GM21576 (cell line): Measurements from ENCODE around the gene ZIC5.
"Not testable (repeated sequence)": the region's sequence is repeated elsewhere in the genome, so short reads cannot be mapped to it uniquely, and the experiment has no call there.

Experiments
- ATAC-seq: cut with Tn5 transposase; IDR thresholded peaks from one replicate; pipeline ENCODE4 v1.9.1; 2021; ENCODE audit warnings: mild to moderate bottlenecking, moderate library complexity; ENCODE audit not compliant: unreplicated experiment

Gene ZIC5

DNA sequence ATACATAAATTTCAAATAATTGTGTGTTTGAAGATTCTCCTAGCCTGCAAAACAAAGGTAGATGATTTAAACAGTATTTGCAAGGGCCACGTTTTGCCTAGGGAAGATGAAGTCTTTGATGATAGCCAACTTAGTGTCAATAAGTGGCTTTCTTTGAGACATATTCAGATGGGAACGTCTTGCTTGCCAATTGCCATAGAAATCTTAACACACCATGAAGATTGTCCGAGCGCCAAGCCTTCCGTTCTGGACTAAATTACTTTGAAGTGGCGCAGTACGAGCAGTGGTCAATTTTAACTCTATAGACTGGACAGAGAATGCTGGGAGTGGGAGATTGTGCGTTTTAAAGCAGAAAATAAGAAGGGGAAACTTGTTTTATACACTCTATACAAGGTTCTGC lies 9.9 kb downstream of the ZIC5 start:
- ATAC-seq, result no peak

DNA sequence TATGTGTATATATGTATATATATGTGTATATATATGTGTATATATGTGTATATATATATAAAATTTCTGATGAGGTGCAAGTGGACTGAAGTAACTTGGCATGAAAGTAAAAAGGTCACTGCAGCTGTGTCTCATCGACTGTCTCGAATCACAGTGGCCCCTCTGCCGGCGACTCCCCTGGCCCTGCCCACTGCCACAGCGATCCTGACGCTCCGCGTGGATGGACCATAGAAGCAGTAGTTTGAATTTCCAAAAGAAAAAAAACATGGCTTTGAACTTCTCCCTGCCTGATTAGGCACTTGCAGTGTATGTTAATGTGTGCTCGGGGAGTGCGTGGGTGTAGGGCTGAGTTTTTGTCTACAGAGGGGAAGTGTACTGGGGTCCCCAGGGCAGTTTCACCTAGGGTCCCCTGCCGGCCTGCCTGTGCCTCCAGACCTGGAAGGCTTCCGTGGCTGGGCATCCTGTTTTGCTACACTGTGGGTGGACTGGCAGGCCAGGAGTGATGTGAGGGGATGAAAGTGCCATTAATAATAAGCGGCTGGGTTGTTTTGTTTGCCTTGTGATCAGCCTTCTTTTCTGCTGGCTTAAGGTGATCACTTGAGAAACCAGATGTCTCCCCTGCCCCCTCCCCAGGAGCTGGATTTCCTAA lies 10.8 kb downstream of the ZIC5 start:
- no peak for ATAC-seq

DNA sequence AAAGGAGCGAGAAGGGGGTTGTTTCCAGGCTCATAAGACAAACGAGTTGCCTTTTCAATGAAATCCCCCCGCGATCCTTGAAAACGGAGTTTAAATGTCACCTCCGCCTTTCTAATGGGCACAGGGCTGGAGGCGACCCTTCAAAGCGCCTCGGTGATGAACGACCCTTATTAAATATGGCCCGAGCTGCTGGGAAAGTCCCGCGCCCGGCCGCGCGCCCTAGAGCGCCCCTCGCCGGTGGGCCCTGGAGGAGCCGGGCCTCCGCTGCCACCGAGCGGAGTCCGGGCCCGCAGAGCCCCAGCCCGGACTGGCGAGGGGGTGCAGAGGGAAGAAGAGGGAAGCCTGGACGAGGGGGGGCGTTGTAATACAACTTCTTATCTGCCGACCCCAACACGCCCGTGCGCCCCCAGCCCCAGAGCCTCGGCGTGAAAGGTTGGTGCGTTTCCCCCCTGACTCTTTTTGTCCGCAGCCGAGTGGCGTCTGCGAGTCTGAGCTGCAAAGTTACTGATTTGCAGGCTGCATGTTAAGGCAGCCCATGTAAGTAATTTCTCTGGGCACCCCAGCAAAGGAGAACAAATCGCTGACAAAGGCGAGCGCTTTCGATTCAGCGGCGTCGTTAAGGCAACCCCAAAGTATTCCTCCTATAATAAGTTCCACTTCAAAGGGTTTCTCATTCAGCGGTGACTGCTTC lies 11.9 kb downstream of the ZIC5 start:
- ATAC-seq, result no peak

DNA sequence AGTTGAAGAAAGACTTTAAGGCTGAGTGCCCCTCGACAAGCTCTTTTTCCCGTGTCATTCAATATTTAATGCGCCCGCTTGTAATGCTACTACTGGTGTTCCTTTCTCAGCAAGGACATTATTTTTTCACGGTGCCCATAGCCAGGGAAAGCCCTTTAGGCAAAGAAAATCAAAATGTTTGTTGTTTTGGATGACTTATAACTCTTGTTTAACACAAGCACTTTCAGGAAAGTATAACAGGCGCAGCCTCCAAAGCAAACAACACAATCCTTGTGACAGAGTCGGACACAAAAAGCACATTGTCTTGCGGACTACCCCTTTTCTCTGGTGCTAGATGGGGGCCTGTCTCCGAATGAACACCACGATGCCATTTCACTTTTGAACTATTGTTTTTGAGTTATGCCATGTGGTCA lies 12.4 kb downstream of the ZIC5 start:
- no peak for ATAC-seq

DNA sequence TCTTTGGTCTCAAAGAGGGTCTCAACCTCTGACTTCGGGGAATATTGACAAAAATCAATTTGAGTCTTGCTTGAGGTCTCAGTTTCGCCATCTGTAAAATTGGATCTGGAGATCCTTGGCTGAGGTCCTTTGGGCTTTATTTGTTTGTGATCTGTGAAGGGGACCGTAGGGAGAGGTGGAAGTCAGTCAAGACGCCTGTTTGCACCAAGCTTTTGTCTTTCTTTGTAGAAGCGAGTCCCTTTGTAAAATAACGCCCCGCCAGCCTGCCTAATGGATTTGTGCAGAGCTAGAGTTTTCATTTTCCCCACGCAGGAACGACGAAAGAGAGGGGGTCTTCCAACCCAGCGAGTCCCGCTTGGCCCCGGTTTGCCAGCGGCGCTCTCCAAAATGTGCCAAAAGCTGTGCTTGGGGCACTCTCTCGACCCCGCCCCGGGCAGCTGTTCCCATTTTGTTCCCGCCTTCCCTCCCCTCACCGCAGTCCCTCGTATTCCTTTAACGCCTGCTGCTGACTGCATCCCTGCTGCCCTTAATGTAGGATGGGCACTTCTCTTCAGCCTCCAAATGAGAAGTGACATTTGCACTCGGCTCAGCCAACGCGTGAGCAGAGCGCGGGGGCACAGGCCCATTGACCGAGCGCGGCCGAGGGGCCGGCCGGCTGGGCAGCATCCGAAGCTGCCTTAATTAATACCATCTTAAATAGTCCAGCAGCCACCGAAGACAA lies 13.0 kb downstream of the ZIC5 start:
- no peak for ATAC-seq

DNA sequence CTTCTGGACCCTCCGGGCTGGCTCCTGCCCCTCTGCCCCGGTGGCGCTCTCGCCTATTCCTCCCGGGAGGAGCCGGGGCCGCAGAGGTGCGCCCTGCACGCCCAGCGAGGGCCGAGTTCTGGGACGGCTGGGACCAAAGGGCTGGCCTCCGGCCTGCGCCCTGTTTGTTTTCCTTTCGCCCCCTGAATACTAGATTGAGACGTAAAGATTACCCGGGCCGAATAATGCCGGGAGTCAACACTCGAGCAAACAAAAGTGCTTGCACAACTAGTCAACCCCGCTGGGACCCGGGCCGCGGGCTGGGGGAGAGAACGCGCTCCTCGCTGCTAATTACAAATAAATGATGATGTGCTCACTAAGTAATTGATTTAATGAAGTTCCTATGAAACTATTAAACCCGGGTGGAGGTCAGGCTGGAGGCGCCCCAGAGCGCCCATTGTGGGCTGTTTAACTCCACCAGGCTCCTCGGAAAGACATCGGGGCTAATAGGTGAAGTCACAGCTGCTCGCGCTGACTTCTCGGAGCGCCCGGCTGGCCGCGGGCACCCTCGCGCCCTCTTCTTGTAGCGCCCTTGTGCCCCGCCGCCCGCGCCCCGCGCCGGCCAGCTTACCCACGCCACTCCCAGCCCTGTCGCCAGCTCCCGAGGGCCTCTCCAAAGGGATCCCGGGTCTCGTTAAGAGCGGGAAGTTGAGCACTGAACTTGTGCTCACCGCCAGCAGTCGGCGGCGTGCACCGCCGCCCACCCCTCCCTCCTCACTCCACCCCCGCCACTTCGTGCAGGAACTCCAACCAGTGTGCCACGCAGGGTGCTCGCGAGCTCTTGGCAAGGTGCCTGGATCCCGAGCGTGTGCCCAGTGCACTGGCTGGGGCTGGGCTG lies 14.9 kb downstream of the ZIC5 start:
- no peak for ATAC-seq

DNA sequence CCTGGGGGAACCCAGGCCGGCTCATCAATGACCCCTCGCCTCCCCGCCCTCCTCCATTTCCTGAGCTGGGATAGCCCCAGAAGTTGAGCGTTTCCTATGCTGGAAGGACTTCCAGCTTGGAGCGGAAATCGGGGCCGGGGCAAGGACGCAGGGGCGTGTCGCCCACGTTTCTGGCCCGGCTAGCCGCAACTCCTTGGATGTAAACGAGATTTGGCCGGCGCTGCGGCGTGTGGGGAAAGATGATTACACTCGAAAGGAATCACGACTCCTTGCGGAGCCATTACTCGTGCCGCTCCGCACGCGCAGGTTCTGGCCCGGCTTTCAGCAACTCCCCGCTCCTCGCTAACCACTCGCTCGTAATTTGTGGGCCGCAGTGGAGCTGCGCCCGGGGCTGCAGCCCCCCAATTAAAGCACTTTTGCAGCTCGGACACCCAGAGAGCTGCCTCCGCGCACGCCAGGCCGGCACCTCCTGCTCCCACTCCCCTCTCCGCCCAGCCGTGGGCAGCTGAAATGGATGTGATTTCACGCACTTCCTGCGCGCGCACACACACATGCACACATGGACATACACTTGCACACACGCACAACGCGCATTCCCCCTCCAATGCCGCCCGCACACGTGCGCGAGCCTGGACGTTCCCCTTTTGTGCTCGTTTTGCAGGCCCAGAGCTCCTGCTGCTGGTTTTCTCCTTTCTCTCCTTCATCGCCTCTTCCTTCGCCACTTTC lies 15.7 kb downstream of the ZIC5 start:
- ATAC-seq, result no peak

DNA sequence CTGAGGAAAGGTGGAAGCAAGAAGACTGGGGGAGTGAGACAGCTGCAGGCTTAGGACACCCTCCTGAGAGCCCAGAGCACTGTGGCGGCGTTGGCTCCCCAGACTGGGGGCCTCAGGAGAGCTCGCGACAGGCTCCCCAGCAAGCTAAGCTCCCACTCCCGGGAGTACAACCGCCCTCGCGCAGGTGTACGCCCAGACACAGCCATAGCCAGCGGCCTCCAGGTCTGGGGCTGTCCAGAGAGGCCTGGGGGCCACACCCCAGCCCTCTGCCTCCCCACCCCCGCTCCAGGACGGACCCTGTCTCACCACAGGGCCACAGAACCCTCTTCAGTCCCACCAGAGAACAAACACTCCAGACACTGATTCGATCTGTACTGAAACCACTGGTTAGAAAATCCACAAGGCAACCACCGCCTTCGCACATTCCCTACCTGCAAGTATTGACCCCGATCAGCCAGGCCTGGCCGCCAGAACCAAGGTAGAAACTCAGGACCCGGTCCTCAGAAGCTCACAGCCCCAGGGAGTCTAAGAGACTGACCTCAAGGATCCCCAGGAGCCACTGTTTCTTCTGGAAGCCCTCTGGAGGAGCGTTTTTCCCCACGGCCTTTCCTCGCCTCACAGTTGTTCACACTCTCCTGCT lies 16.3 kb downstream of the ZIC5 start:
- ATAC-seq, result no peak

DNA sequence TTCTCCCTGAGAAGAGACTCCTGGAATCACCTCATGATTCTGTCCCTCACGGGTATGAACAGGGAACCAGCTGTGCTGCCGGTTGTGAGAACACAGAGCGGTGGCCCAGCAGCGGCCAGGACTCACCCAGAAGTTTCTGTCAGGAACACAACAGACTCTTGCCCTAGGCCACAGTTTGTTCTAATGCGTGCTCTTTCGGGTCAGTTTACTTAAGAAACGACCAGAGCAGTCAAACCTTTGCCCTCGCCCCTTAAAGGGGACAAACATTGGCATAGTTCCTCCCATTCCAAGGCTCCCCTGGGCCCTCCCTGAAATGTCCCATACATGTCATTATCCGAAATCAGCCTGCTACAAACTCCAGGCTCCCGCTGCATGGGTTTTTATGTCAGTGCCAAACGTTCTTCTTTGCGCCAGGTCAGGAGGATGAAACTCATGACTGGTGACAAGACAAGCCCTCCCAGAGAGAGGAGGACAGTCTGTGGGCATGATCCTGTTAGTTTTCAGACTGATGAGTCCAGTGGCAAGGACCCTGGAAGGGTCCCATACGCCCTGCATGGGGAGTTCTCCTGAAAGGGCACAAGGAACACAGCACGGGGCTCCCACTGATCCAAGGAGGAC lies 18.3 kb downstream of the ZIC5 start:
- no peak for ATAC-seq

DNA sequence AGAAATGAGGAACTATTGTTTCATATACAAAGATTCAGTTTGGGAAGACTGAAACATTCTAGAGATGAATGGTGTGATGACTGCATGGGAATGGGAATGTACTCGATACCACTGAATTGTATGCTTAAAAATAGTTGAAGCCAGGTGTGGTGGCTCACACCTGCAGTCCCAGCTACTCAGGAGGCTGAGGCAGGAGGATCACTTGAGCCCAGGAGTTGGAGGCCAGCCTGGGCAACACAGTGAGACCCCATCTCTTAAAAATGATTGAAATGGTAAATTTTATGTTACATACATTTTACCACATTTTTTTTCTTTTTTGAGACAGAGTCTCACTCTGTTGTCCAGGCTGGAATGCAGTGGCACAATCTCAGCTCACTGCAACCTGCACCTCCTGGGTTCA lies 19.9 kb downstream of the ZIC5 start:
- not testable (repeated sequence) for ATAC-seq

DNA sequence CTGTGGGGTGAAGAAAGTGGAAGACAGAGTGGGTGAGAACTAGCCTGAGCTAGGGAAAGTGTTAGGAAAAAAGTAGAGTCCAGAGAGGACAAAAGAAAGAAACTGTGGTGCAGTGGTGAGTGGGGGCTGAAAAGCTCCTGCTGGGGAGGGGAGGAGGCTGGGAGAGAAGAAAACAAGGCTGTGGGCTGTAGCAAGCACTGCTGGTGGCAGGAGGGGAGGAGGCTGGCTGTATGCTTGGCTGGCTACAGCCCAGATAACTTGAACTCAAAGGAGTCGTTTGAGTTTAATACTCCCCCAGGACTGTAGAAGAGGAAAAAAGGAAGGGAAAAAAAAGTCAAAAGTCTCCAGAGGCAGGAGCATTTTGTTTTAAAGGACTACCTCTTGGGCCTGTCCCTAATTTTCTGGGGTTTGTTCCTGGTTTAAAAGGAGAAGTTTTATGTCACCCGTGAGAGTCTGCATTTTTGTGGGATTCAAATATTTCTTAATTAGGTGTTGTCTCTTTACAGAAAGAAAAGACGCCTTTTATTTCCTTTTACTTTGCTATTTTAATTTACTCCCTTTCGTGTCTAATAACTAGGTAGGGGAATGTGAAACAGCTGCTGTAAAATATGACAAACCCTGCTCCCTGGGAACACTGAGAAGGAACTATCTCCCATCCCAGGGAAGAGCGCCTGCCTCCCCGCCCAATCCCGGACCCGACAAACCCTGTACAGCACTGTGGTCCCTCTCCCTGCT lies 21.7 kb downstream of the ZIC5 start:
- no peak for ATAC-seq

DNA sequence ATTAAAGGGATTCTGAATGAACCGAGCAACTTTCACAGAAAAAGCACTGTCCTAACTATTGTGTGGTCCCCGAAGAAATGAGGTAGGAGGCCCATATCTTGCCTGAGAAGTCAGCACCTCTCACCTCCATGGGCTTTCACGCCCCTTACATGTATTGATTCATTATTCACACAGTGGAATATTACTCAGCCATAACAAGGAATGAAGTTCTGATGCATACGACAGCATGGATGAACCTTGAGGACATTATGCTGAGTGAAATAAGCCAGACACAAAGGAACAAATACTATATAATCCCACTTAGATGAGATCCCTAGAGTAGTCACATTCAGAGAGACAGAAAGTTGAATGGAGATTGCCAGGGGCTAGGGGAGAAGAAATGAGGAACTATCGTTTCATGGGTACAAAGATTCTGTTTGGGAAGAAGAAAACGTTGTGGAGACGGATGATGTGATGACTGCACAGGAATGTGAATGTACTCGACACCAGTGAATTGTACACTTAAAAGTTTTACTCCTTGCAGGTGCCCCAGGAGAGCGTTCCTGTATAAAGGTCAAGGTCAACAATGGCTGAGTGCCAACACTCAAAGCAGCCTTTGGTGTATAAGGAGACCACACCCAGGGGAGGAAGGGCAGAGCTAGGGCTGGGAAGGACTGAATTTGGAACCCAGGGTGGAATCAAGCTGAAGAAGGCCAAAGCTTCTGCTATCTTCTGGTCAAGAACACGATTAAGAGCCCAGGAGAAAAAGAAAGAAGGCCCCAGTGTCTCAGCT lies 22.5 kb downstream of the ZIC5 start:
- ATAC-seq, result no peak

DNA sequence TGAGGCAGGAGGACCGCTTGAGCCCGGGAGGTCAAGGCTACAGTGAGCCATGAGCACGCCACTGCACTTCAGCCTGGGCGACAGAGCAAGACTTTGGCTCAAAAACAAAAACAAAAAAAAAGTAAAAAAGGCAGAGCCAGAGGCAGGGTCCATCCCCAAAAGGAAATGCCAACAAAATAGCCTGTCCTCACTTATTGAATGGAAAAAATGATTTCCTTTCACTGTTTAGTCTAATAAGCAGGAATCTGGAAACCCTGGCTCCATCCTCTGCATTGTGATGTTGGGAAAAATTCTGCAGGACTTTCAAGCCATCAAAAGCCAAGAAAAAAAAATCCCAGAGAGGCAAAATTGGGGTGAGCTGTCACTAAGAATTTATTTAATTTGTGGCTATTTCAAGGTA lies 23.2 kb downstream of the ZIC5 start:
- ATAC-seq, result no peak

DNA sequence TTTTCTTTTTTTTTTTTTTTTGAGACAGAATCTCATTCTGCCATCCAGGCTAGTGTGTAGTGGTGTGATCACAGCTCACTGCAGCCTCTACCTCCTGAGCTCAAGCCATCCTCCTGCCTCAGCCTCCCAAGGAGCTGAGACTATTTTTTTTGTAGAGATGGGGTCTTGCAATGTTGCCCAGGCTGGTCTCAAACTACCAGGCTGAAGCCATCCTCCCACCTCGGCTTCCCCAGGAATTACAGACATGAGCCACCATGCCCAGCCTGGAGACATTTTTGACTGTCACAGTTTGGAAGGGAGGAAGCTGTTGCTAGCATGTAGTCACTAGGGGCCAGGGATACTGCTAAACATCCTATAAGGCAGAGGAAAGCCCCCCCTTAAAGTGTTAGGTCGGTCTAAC lies 23.9 kb downstream of the ZIC5 start:
- ATAC-seq, result no peak

DNA sequence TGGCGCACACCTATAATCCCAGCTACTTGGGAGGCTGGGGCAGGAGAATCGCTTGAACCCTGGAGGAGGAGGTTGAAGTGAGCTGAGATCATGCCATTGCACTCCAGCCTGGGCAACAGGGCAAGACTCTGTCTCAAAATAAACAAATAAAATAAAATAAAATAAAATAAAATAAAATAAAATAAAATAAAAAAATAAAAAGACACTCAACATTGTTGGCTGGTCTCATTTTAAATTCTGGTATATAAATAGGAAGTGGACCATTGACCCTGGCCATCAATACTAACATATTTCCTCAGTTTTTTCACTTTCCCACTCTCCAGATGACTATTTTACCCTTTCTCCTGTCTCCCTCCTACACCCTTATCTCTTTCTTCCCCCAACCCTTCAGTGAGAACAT lies 26.1 kb downstream of the ZIC5 start:
- not testable (repeated sequence) for ATAC-seq

DNA sequence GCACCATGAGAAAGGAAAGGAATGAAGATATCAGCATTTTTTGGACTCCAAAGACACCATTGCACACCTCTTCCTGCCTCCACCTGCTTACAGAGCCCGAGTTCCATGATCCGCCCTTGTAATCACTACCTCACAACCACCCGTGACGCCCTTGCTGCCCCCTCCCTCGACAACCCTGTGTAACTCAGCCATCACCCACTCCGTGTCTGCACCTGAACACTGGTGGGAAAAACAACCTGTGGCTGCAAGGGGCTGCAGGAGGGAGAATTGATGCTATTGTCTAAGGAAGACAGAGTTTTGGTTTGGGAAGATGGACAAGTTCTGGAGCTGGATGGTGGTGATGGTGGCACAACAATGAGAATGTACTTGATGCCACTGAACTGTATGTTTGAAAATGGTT lies 27.0 kb downstream of the ZIC5 start:
- ATAC-seq, result no peak

DNA sequence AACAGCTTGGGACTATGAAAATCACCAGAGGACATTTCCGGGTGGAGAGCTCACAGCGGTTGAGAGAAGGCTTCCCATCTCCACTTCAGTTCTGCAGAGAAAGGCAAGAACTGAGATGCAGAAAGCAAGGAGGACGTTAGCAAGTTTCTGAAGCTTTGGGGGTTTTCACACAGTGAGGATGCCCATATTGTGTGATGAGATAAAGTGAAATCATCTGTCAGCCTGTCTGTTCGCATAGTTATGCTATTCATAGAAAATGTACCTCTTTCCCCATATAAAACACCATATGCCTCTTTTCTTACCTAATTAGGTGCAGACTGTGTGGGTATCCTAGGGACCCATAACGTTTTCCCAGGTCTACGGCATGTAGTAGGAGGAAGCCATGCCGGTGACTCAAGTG lies 27.5 kb downstream of the ZIC5 start:
- ATAC-seq, result no peak

DNA sequence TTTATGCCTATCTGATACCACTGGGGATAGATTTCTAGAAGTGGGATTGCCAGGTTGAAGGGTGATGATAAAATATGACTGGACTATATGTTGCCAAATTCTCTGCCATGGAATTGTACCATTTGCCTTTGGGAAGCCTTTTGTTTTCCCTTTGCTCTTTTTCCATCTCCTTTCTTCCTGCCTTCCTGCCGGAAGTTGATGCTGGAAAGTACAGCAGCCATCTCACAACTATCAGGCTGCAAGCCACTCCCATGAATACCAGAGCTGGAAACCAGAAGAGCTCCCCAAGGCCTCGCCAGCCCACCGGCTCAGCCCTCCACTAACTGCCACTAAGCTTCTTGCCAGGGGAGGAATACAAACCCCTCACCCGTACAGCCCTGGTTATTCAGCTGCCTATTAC lies 29.7 kb downstream of the ZIC5 start:
- ATAC-seq, result no peak
